NCI-H2227 (cell line): Measurements from ENCODE around the gene PPM1L.
"Not testable (repeated sequence)": the region's sequence is repeated elsewhere in the genome, so short reads cannot be mapped to it uniquely, and the experiment has no call there.

Experiments
- DNase-seq: peaks from one replicate; lab custom pipeline; 2025; ENCODE audit not compliant: unreplicated experiment; lab: John Stamatoyannopoulos, UW

PPM1L gene

DNA sequence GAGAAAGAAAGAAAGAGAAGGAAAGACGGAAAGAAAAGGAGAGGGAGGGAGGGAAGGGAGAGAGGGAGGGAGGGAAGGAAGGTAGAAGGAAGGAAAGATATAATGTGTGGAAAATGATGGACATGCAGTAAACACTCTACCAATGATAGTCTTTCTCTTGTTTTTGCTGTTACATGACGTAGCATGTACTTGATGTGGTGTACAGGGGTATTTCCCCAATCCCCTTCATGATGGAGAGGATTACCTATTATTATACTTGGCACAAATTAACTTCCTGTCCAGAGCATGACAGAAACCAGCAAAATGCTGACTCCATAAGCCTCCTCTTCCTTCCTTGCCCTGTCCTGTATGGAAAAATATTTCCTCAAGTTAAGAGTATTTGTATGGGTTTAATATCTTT is 224.7 kb downstream of the PPM1L start:
- DNase-seq = no peak

DNA sequence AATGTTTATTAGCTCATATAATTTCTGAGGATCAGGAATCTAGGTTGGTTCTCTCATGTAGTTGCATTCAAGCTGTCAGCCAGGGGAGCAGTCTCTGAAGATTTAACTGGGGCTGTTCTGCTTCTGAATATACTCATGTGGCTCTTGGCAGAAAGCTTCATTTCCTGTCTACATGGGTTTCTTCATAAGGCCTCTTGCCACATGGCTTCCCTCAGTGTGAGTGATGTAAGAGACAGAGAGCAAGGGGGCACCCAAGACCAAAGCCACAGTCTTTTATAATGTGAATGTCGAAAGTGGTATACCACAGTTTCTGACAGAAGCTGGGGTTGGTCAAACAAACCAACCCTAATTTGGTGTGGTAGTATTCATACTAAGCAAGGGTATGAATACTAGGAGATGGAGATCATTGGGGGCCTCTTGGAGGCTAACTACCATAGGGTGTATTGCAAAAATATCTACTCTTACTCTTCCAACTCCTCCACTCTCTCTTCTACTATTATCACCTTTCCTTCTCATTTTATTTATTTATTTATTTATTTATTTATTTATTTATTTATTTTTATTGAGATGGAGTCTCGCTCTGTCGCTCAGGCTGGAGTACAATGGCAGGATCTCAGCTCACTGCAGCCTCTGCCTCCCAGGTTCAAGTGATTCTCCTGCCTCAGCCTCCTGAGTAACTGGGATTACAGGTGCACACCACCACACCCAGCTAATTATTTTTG is 225.3 kb downstream of the PPM1L start:
- DNase-seq = no peak

DNA sequence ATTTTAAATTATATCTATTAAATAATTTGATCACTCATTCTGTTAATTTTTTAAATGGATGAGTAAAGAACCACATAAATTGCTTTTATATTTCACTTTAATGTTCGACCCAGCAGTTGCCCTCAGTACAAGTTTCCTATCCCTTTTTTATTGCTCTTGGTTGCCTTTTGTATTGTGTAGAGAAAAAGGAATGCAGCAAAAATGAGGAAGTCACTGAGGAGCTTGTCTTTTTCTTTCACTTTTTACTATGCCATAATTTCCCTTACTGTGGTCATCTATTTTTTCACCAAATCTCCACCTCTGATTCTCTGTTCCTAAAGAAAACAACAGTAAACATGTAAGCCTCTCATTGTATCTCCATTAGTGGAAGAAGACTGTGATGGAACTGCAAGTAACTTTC is 226.5 kb downstream of the PPM1L start:
- no peak for DNase-seq

DNA sequence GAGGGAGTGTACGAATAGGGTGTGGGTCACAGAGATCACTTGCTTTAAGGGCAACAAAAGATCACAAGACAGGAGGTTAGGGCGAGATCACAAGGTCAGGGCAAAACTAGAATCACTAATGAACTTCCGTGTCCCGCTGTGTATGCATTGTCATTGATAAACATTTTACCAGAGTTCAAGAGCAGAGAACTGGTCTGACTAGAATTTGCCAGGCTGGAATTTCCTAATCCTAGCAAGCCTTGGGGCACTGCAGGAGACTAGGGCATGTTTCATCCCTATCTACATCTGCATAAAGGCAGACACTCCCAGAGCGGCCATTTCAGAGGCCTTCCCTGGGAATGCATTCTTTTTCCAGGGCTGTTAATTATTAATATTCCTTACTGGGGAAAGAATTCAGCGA is 227.9 kb downstream of the PPM1L start:
- not testable (repeated sequence) for DNase-seq

DNA sequence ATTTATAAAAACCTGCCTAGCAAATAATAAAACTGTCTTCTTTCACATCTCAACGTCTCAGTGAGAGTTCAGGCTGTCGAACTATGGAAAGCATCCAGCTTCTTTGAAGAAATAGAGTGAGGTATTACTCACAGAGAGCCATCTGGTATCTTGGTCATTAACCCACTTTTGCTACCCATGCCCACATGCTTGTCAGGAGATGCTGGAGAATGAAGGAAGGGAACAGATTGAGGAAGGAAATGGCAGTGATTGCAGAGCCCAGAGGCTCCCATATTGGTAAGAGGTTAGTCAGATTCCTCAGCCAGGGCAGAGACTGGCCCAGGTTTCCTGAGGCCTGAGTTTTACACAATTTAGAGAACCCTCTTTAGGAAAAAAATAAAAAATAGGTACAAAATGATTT is 230.0 kb downstream of the PPM1L start:
- no peak for DNase-seq

DNA sequence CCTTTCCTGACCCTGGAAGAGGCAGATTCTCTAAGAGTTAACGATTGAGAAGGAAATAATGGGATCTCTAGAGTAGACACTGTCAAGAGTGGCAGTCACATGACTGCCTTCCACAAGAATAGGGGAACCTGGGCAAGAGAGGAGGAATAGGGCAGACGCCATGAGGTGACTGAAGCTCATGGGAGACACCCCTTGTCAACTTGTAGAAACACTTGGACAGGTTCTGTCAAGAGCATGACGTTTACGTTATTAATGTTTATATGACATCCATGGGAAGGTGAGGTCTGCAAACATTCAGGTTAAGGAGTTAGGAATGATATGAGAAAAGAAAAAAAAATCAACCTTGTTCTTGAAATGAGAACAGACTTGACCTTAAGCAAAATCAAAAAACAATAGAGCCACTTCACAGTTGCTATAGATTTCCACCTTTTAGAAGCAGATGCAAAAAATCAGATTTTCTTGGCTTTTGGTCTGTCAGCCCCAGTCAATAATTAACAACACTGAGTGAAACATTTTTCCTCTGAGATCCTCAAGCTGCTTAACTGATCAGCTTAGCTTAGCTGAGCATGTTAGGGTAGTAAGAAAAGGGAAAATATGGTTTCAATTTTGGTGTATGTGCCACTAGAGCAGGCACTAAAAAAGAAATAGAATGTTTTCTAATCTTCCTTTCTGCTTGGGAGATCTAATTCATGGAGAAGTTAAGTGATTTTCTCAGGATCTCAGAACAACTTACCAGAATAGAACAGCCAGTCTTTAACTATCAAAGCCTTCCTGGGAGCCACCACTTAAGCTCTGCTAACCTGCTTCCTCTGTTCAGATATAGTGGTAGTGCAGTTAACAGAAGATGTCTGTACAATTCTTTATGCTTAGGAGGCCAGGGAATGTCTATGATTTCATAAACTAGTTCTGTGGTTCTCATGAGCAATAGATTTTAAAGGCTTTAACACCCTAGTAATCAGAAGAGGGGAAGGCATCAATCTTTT is 232.2 kb downstream of the PPM1L start:
- DNase-seq = no peak

DNA sequence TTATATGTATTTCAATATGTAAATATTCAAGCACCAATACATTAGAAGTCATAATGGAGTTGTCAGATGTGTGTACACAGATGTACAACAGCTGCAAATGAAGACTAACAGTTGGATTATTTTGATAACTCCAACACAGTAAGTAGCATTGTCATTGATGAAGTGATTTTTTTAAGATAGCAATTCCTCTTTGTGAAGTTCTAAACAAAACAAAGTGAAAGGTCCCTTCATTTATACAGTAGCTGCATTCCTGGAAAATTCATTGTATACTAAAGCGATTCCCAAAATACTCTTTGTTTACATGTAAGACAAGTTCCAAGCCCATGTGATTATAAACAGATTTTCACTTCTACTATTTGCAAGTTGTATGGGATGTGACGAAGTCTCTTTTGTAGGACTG is 234.4 kb downstream of the PPM1L start:
- DNase-seq = no peak

DNA sequence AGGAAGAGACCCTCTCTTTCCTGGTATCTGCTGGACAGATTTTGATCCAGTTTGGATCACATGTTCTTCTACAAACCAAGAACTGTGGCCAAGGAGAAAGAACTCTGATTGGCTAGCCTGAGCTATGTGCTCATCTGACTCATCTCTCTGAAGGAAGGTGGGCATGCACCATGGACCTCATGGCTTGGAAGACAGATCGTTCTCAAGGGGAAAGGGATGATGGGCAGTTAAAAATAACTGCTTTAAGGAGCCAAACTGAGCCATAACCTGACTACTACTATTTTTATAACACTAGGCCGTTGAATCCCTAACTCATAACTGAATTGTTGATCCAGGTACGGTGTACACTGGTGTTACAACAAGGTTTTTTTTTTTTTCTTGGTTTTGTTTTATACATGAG is 236.7 kb downstream of the PPM1L start:
- no peak for DNase-seq

DNA sequence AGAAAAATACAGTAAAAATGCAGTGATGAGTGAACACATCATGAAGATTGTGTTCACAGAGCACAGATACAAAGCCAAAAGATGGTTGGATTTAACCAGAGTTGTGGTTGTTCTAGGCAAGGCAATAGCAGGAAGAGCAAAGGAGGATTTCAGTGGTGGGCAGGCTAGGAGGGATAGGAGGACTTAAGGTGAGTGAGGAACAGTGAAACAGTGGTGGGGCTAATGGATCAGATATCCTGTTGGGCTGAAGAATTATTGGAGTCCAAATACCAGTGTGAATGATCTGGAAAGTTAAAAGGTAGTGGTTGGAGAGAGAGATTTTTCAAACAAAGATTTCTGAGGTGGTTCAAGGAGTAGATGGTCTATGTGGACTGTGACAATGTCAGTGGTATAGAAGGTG is 240.8 kb downstream of the PPM1L start:
- no peak for DNase-seq

DNA sequence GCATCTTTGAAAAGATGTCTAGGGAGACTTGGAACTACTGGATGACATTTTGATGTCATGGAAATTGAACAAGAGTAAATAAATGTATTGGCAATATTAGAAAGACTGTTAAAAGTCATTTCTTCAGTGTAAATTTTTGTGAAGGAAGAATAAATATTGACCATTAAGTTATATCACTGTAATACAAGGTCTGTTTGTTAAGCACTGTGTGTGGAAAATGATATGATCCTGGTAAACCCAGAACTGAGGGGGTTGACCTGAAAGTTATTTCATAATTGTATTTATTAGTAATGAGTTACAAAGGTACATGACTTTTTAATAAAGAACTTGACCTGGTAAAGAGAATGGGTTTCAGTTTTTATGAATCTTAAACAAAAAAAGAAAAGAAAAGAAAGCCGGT is 242.6 kb downstream of the PPM1L start:
- DNase-seq = no peak

DNA sequence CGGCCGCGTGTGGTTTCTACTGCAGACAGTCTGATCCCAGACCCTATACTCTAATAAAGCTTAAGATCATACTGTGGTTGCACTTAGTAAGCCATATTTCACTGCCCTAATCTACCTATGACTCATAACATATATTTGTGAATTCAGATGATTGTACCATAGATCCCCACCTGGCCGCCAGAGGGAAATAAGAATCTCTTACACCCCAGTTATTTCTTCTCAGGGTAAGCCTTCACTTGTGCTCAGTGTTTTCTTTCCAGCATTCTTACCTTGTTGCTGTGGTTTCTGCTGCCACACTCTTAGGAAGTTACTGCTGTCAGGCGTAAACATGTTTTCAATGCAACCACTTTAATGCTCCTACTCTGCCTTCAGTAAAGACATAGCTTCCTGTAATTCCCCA is 243.2 kb downstream of the PPM1L start:
- DNase-seq = no peak

DNA sequence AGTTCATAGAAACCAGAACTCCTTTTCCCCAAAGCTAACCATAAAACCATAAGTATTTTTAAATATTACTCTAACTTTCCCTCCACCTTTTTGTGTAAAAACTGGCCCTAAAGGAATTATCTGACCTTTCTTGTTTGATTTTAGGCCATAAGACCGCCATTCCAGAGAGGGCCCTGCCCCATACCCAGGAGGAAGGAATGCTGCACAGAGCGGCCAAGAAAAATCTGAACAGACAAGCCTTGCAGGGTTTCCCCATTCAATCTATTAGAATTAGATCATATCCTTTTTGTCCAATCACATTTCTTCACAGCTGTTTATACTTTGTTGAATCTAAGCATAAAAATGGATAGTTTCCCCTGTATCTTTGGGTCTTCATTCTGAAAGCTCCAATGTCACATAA is 252.1 kb downstream of the PPM1L start:
- no peak for DNase-seq

DNA sequence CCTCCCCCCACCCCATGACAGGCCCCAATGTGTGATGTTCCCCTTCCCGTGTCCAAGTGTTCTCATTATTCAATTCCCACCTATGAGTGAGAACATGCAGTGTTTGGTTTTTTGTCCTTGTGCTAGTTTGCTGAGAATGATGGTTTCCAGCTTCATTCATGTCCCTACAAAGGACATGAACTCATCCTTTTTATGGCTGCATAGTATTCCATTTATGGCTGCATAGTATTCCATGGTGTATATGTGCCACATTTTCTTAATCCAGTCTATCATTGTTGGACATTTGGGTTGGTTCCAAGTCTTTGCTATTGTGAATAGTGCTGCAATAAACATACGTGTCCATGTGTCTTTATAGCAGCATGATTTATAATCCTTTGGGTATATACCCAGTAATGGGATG is 254.1 kb downstream of the PPM1L start:
- not testable (repeated sequence) for DNase-seq

DNA sequence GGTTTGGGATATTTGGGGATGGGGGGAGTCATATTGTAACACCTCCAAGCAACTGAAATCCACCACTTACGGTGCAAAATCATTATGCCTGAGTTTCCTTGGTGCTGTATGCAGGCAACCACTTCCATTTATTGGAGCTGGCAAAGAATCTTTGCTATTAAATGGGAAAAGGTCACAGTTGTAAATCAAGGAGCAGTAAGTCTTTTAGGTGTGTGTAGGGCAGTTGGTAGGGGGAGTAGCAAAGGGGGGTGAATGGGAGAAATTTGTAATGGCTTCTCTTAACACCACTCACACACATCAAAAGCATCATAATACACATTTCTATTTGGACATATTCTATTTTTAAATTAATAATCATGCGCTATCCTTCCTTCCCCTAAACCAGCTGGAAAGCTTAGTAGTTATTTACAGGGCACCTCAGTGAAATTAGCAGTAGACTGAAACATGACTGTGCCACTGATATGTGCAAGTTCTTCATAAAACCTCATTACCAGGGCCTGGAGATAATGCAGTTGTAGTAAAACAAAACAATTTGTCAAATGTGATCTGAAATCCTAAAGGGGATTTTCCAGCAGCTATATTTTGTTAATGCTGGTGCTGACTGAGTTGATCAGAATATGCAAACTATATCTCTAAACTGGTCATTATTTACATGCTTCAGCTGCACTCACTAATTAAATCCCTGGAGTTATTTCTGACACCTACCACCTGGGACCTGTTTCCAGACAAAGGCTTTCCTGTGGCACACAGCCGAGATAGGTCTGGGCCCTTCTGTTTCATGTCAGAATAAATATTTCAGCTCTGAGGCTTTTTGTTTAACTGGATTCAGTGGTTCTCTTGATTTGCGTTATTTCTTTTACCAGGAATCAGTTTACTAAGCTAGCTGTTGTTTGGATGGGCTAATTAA is 259.1 kb downstream of the PPM1L start:
- no peak for DNase-seq

DNA sequence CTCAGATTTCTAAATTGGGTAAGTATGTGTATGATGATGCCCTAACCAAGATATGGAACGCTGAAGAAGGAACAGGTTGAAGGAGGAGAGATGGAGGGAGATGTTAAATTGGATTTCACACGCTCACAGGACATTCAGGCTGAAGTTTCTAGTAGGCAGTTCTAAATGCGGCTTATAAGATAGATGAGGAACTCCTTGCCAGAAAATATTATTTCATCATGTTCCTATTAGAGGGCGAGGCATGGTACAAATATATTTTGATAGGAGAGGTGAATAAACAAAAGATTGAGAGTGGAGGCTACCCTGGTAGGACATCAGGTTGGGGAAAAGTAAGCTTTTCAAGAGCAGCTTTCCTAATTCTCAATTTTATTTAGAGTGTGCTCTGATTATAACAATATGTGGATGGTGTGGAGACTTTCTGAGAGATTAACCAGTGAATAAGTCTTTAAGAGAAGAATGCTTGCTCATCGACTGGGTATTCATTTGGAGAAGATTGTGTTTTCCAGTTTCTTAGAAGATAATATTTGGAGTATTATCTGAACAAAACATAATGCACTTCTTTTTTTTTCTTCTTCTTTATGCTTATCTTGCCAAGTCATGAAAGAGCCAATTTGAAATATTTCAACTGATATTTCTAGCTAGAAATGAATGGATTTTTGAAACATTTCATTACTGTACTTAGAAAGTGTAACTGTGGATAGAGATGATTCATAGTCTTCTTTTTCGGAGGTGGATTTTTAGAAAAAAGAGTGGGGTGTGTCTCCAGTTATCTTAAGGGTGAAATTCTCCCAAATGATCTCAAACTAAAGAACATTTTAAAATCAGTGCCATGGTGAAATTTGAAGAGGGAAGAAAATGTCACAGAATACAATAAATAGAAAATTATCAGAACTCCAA is 260.6 kb downstream of the PPM1L start:
- DNase-seq = no peak

DNA sequence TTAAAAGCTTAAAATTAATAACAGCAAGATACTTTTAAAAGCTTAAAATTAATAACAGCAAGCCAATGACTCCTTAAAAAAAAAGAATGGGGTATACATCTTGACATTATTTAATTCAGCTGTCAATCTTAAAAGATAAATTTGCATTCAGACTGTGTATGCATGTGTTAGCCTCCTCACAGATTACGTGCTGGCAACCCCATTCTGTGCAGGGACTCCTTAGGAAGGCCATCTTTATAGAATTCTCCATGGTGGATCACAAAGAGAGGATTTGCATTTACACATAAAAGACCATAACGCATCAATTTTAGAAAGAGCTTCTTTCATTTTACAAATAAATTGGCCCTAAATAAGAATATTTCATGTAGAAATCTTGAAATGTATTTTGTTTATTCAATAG is 261.9 kb downstream of the PPM1L start:
- DNase-seq = no peak

DNA sequence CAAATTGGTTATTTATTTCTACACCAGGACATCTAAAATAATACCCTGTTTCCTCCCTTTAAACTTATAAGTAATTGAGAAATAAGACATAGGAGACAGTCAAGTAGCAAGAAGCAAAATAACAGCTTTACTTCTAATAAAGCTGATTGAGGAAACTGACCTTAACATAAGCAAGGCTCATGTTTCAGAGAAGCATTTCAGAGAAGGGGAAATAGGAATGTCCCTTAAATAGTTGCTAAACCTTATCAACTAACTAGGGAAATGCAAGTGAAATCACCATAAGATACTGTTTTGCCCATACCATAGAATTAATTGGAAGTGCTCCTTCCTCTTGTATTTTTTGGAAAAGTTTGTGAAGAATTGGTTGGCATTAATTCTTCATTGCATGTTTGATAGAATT is 264.2 kb downstream of the PPM1L start:
- no peak for DNase-seq

DNA sequence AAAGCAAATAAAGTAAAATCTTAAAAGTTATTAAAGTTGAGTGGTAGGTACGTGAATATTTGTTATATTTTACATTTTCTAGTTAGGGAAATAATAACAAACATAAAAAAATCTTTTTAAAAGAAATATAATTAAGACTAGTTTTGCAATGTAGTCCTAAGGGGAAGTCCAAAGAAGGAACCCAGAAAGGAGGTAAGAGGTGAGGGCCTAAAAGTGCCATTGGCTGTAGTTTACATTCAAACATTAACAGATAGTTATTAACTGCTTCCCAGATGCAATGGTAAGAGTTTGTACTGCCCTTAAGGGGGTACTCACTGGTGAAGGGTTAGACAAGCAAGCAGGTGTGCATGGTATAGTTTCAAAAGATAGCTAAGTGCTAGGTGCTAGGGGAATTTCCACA is 269.9 kb downstream of the PPM1L start:
- DNase-seq = no peak

DNA sequence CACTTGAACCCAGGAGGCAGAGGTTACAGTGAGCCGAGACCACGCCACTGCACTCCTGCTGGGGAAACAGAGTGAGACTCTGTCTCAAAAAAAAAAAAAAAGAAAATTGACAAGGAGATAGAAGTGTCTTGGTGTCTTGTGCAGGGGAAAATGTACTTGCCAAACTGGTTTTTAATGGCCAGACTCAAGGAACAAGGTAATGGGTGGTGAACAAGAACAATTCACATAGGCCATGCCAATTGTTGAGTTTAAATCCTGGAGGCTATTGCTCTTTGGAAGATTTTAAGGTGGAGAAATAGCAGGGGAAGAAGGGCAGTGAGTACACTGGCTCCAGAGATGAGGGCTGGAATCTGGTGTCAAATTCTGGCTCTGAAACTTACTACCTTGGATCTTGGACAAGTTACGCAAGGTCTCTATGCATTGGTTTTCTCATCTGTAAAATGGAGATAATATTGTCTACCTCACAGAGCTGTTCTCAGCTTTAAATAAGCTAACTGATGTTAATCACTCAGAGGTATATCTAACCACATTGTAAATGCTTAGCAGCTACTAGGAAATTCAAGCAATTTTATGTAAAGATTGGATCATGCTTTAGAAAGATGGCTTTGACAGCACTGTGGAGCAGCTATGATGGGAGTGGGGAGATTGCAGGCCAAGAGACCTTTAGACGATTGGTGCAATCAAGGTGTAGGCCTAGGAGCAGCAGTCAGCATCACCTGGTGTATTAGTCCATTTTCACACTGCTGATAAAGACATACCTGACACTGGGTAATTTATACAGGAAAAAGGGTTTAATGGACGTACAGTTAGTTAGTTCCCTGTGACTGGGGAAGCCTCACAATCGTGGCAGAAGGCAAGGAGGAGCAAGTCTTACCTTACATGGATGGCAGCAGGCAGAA is 270.8 kb downstream of the PPM1L start:
- no peak for DNase-seq
